ENCODE measurements around the gene TMEM126A.

The TMEM126A gene

DNA sequence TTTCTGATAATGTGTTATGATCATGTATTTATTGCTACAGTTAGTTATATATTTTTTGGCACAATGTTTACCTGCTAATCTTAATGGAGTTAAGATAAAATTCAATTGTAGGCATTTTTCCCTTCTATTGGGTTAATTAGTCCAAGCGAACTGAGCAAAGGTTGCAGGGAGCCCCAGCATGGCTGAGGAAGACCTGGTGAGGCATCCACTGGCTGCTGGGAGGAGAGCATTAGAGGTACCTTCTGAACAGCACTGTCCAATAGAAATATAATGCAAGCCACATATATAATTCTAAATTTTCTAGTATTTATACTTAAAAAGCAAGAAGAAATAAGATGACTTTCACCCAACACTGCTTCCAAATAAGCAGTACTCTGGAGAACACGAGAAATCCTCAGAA is 689 bp upstream of the TMEM126A start:
- Histone ChIP-seq H3K9me3 (ENCODE audit: control insufficient read depth, insufficient read depth, low read depth, low read length) (no peaks in the 10 kb centered on the region), H3K36me3 (ENCODE audit: control insufficient read depth in 2 of 2, insufficient read depth in 1 of 2, low read length in 2 of 2) (peaks cover 0 to 10% of the 10 kb centered on the region in 2 experiments; a peak in 1 of 3 replicates), H3K4me3 (ENCODE audit: low read depth, low read length) (peak overlapping the region; percentile 51), H3K4me1 (ENCODE audit: control insufficient read depth, insufficient read depth, low read length) (no peaks in the 10 kb centered on the region), H3K27ac (ENCODE audit: extremely low read depth, low read depth, low read length) (no peak overlapping the region; the same call in 1 of the 2 replicates)
- CTCF ChIA-PET, result interaction anchor here (1.0 kb wide), 1 partner anchor 572 kb away, joined by 3 read pairs; no protein-coding TSS in a partner anchor
- TF ChIP-seq ZNF394 (tag by site-specific recombination; IDR thresholded peaks at IDR 0.05; ENCODE audit: borderline replicate concordance) (no peak), BCL11B (tag by site-specific recombination; IDR thresholded peaks at IDR 0.05; ENCODE audit: low read depth) (no peak), ZNF132 (tag by site-specific recombination; IDR thresholded peaks at IDR 0.05; ENCODE audit: borderline replicate concordance) (no peak), ZNF23 (tag by site-specific recombination; IDR thresholded peaks at IDR 0.05; ENCODE audit: borderline replicate concordance) (no peak), ZNF707 (tag by site-specific recombination; IDR thresholded peaks at IDR 0.05) (no peak), ZNF768 (tag by site-specific recombination; IDR thresholded peaks at IDR 0.05) (no peak)
- TF ChIP-seq, protein P1, sequence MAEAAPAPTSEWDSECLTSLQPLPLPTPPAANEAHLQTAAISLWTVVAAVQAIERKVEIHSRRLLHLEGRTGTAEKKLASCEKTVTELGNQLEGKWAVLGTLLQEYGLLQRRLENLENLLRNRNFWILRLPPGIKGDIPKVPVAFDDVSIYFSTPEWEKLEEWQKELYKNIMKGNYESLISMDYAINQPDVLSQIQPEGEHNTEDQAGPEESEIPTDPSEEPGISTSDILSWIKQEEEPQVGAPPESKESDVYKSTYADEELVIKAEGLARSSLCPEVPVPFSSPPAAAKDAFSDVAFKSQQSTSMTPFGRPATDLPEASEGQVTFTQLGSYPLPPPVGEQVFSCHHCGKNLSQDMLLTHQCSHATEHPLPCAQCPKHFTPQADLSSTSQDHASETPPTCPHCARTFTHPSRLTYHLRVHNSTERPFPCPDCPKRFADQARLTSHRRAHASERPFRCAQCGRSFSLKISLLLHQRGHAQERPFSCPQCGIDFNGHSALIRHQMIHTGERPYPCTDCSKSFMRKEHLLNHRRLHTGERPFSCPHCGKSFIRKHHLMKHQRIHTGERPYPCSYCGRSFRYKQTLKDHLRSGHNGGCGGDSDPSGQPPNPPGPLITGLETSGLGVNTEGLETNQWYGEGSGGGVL (tag by site-specific recombination; IDR thresholded peaks at IDR 0.05), result no peak
- POLR2A ChIA-PET, result interaction anchor here (0.6 to 6.3 kb wide), 13 partner anchors 10 to 598 kb away, joined by 3 to 48 read pairs (median 5); partner anchors contain the start of genes CREBZF, DLG2 and TMEM126B

GRCh38 chr11:85651118-85651517 is 3.4 kb downstream of the TMEM126A start:
- no peak overlapping the region for H3K4me3 ChIP-seq (ENCODE audit: low read depth, low read length)
- peaks cover 0 to 38% of the 10 kb centered on the region in 2 experiments; a peak in 2 of 3 replicates for H3K36me3 ChIP-seq (ENCODE audit: control insufficient read depth in 2 of 2, insufficient read depth in 1 of 2, low read length in 2 of 2)
- CTCF ChIA-PET, result no interaction called here
- H3K4me1 ChIP-seq (ENCODE audit: control insufficient read depth, insufficient read depth, low read length), result no peaks in the 10 kb centered on the region
- H3K9me3 ChIP-seq (ENCODE audit: control insufficient read depth, insufficient read depth, low read depth, low read length), result no peaks in the 10 kb centered on the region
- POLR2A ChIA-PET, result interaction anchor here (1.3 to 6.3 kb wide), 3 partner anchors 13 to 23 kb away, joined by 3 to 48 read pairs (median 4); partner anchors contain the start of genes DLG2 and TMEM126B
- TF ChIP-seq CTCF (tag by site-specific recombination; IDR thresholded peaks at IDR 0.05) (no peak), GLI4 (tag by site-specific recombination; IDR thresholded peaks at IDR 0.05) (no peak), GLIS2 (tag by site-specific recombination; IDR thresholded peaks at IDR 0.05) (no peak), ZNF639 (tag by site-specific recombination; IDR thresholded peaks at IDR 0.05) (no peak), ZNF837 (tag by site-specific recombination; IDR thresholded peaks at IDR 0.05) (no peak), ZNF174 (tag by site-specific recombination; IDR thresholded peaks at IDR 0.05) (no peak), OVOL3 (tag by site-specific recombination; IDR thresholded peaks at IDR 0.05) (no peak), YY2 (tag by site-specific recombination; IDR thresholded peaks at IDR 0.05) (no peak), ZNF280C (tag by site-specific recombination; IDR thresholded peaks at IDR 0.05) (no peak), ZNF366 (tag by site-specific recombination; conservative IDR thresholded peaks at IDR 0.05) (no peak), ZNF585B (tag by site-specific recombination; IDR thresholded peaks at IDR 0.05) (no peak), ZNF211 (tag by site-specific recombination; IDR thresholded peaks at IDR 0.05; ENCODE audit: low read depth) (no peak), ZNF701 (tag by site-specific recombination; IDR thresholded peaks at IDR 0.05) (no peak)
- TF ChIP-seq, protein P2, sequence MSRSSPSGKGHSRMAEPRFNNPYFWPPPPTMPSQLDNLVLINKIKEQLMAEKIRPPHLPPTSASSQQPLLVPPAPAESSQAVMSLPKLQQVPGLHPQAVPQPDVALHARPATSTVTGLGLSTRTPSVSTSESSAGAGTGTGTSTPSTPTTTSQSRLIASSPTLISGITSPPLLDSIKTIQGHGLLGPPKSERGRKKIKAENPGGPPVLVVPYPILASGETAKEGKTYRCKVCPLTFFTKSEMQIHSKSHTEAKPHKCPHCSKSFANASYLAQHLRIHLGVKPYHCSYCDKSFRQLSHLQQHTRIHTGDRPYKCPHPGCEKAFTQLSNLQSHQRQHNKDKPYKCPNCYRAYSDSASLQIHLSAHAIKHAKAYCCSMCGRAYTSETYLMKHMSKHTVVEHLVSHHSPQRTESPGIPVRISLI (tag by site-specific recombination; IDR thresholded peaks at IDR 0.05), result no peak
- TF ChIP-seq, protein P3, sequence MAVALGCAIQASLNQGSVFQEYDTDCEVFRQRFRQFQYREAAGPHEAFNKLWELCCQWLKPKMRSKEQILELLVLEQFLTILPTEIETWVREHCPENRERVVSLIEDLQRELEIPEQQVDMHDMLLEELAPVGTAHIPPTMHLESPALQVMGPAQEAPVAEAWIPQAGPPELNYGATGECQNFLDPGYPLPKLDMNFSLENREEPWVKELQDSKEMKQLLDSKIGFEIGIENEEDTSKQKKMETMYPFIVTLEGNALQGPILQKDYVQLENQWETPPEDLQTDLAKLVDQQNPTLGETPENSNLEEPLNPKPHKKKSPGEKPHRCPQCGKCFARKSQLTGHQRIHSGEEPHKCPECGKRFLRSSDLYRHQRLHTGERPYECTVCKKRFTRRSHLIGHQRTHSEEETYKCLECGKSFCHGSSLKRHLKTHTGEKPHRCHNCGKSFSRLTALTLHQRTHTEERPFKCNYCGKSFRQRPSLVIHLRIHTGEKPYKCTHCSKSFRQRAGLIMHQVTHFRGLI (tag by site-specific recombination; IDR thresholded peaks at IDR 0.05), result no peak
- TF ChIP-seq, protein P4, sequence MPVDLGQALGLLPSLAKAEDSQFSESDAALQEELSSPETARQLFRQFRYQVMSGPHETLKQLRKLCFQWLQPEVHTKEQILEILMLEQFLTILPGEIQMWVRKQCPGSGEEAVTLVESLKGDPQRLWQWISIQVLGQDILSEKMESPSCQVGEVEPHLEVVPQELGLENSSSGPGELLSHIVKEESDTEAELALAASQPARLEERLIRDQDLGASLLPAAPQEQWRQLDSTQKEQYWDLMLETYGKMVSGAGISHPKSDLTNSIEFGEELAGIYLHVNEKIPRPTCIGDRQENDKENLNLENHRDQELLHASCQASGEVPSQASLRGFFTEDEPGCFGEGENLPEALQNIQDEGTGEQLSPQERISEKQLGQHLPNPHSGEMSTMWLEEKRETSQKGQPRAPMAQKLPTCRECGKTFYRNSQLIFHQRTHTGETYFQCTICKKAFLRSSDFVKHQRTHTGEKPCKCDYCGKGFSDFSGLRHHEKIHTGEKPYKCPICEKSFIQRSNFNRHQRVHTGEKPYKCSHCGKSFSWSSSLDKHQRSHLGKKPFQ (tag by site-specific recombination; IDR thresholded peaks at IDR 0.05), result no peak
- no peak overlapping the region for H3K27ac ChIP-seq (ENCODE audit: extremely low read depth, low read depth, low read length)
